AG09319 (cell line): ENCODE measurements around the gene WRNIP1.

Experiments
- DNase-seq: peaks from one replicate; pipeline ENCODE4 v3.0.0-alpha.2; 2010; ENCODE audit warnings: low read depth; ENCODE audit errors: extremely low read depth
- TF ChIP-seq, protein P1 (sequence below): IDR thresholded peaks from 2 replicates; pipeline ENCODE4 v1.5.1; 2011; ENCODE audit warnings: low read depth, mild to moderate bottlenecking, inconsistent platforms, low read length, moderate library complexity

WRNIP1 gene

GRCh38 chr6:2820415-2820814, 55.2 kb downstream of the WRNIP1 start:
- TF ChIP-seq, protein P1, sequence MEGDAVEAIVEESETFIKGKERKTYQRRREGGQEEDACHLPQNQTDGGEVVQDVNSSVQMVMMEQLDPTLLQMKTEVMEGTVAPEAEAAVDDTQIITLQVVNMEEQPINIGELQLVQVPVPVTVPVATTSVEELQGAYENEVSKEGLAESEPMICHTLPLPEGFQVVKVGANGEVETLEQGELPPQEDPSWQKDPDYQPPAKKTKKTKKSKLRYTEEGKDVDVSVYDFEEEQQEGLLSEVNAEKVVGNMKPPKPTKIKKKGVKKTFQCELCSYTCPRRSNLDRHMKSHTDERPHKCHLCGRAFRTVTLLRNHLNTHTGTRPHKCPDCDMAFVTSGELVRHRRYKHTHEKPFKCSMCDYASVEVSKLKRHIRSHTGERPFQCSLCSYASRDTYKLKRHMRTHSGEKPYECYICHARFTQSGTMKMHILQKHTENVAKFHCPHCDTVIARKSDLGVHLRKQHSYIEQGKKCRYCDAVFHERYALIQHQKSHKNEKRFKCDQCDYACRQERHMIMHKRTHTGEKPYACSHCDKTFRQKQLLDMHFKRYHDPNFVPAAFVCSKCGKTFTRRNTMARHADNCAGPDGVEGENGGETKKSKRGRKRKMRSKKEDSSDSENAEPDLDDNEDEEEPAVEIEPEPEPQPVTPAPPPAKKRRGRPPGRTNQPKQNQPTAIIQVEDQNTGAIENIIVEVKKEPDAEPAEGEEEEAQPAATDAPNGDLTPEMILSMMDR: no peak
- DNase-seq: no peak

GRCh38 chr6:2821554-2821953, 56.4 kb downstream of the WRNIP1 start:
- DNase-seq: no peak
- TF ChIP-seq, protein P1: no peak

- no peak for DNase-seq
- TF ChIP-seq, protein P1: no peak
Measured at GRCh38 chr6:2823104-2823850, 58.1 kb downstream of the WRNIP1 start.

GRCh38 chr6:2826131-2826530, 60.9 kb downstream of the WRNIP1 start:
- TF ChIP-seq, protein P1: no peak
- no peak for DNase-seq

- TF ChIP-seq, protein P1: no peak
- DNase-seq: no peak
Measured at GRCh38 chr6:2827142-2827541, 61.9 kb downstream of the WRNIP1 start.

- no peak for DNase-seq
- TF ChIP-seq, protein P1: no peak
Measured at GRCh38 chr6:2828629-2829028, 63.4 kb downstream of the WRNIP1 start.

GRCh38 chr6:2829253-2829652, 64.1 kb downstream of the WRNIP1 start:
- DNase-seq: no peak
- TF ChIP-seq, protein P1: no peak
